A549 (cell line): ENCODE measurements around the gene TFR2. TPM values are rescaled to one million over a fixed set of nuclear protein-coding genes. Genes with fewer than 3 reads are reported as not detected.

Source experiments
- ATAC-seq, 2 experiments: fragments of 200-7000 bp in 1 of 2; fragments of >200 bp in 1 of 2; cut with Nextera tagmentation in 1 of 2; cut with Tn5 transposase in 1 of 2; 3 replicates each; pipeline versions ENCODE4 v1.8.0 to v1.9.1; 2018 to 2020; ENCODE audit warnings: mild to moderate bottlenecking in 1 of 2, moderate library complexity in 1 of 2
- CTCF ChIA-PET: fragments of 300-600 bp; sonication (Branson Sonifier 250); formaldehyde crosslinking; extraction: SDS; loops from one replicate; lab custom pipeline; 2021; ENCODE audit warnings: antibody characterized with exemption, inconsistent platforms; lab: Yijun Ruan, JAX
- POLR2A ChIA-PET: fragments of 350-600 bp; formaldehyde crosslinking; extraction: SDS; loops from one replicate; lab custom pipeline; 2021; ENCODE audit warnings: antibody characterized with exemption, inconsistent platforms; lab: Yijun Ruan, JAX
- DNase-seq, 2 experiments: peaks; one replicate each; pipeline versions ENCODE4 v3.0.0 to v3.0.0-alpha.2; 2011 to 2016; ENCODE audit warnings: low read depth in 1 of 2, low spot score in 1 of 2
- FAIRE-seq: peaks from 2 replicates; lab custom pipeline; 2011; peaks lifted over from hg19 to GRCh38; lab: Jason Lieb, UNC
- H3K27ac ChIP-seq, 2 experiments: fragments of >200 bp; sonication (Bioruptor Twin); formaldehyde crosslinking; 3 replicates each; pipeline ENCODE4 v1.5.1; 2016 to 2017
- H3K4me1 ChIP-seq: fragments of >200 bp; sonication (Bioruptor Twin); formaldehyde crosslinking; 3 replicates; pipeline ENCODE4 v1.6.1; 2016
- H3K4me2 ChIP-seq: fragments of >200 bp; sonication (Bioruptor Twin); formaldehyde crosslinking; 3 replicates; pipeline ENCODE4 v1.6.1; 2016
- H3K4me3 ChIP-seq: fragments of >200 bp; sonication (Bioruptor Twin); formaldehyde crosslinking; 3 replicates; pipeline ENCODE4 v1.5.1; 2016
- H3K9me3 ChIP-seq: fragments of >200 bp; sonication (Bioruptor Twin); formaldehyde crosslinking; 3 replicates; pipeline ENCODE4 v1.6.1; 2016
- ATOH8 ChIP-seq: fragments of 250-450 bp; sonication (Bioruptor Pico); IDR thresholded peaks from 2 replicates; pipeline ENCODE4 v1.5.0; 2020; ENCODE audit warnings: low read depth, mild to moderate bottlenecking, moderate library complexity
- CBX8 ChIP-seq: fragments of 200-600 bp; sonication (generic); IDR thresholded peaks from 2 replicates; pipeline ENCODE4 v1.6.1; 2016
- CEBPB ChIP-seq, 2 experiments: fragments of >200 bp in 1 of 2; sonication (Bioruptor Twin) in 1 of 2; formaldehyde crosslinking in 1 of 2; IDR thresholded peaks; 2 replicates each; pipeline ENCODE4 v1.6.1; 2012 to 2016
- CHD2 ChIP-seq: fragments of 150-350 bp; IDR thresholded peaks from 2 replicates; pipeline ENCODE4 v1.6.1; 2014; ENCODE audit warnings: low read length; ENCODE audit not compliant: partially characterized antibody
- CHD4 ChIP-seq: fragments of 200-600 bp; sonication (generic); IDR thresholded peaks from 2 replicates; pipeline ENCODE4 v1.6.1; 2016; ENCODE audit warnings: antibody characterized with exemption, mild to moderate bottlenecking, borderline replicate concordance
- EHMT2 ChIP-seq: fragments of 200-600 bp; sonication (generic); IDR thresholded peaks from 2 replicates; pipeline ENCODE4 v1.6.1; 2016; ENCODE audit warnings: antibody characterized with exemption, low read depth, mild to moderate bottlenecking, moderate library complexity
- EP300 ChIP-seq, 2 experiments: fragments of >200 bp; sonication (Bioruptor Twin); formaldehyde crosslinking; IDR thresholded peaks; 2 replicates in 1 of 2; 3 replicates in 1 of 2; pipeline ENCODE4 v1.6.1; 2016 to 2017
- ESRRA ChIP-seq: fragments of 150-350 bp; IDR thresholded peaks from 2 replicates; pipeline ENCODE4 v1.6.1; 2014; ENCODE audit warnings: mild to moderate bottlenecking, low read length, borderline replicate concordance
- FOSB ChIP-seq: fragments of 250-450 bp; sonication (Bioruptor Pico); IDR thresholded peaks from 2 replicates; pipeline ENCODE4 v1.5.0; 2020; ENCODE audit warnings: mild to moderate bottlenecking, moderate library complexity
- GATA3 ChIP-seq: IDR thresholded peaks from 2 replicates; pipeline ENCODE4 v1.6.1; 2012; ENCODE audit warnings: borderline replicate concordance
- HDAC2 ChIP-seq: fragments of 200-600 bp; sonication (generic); IDR thresholded peaks from 2 replicates; pipeline ENCODE4 v1.6.1; 2016
- HMGXB4 ChIP-seq: fragments of 250-450 bp; sonication (Bioruptor Pico); IDR thresholded peaks from 2 replicates; pipeline ENCODE4 v1.5.0; 2021; ENCODE audit warnings: mild to moderate bottlenecking, moderate library complexity, borderline replicate concordance
- HOXA7 ChIP-seq: fragments of 250-450 bp; sonication (Bioruptor Pico); IDR thresholded peaks from 2 replicates; pipeline ENCODE4 v1.5.0; 2020; ENCODE audit warnings: mild to moderate bottlenecking, moderate library complexity
- HOXB13 ChIP-seq: fragments of 250-450 bp; sonication (Bioruptor Pico); IDR thresholded peaks from 2 replicates; pipeline ENCODE4 v1.5.0; 2020; ENCODE audit warnings: low read depth, mild to moderate bottlenecking, moderate library complexity
- MAFK ChIP-seq: fragments of 450-650 bp; IDR thresholded peaks from 2 replicates; pipeline ENCODE4 v1.6.1; 2014; ENCODE audit not compliant: partially characterized antibody
- MAZ ChIP-seq: fragments of 150-350 bp; IDR thresholded peaks from 2 replicates; pipeline ENCODE4 v1.6.1; 2014; ENCODE audit warnings: antibody characterized with exemption, low read depth, low read length, borderline replicate concordance
- NR3C1 ChIP-seq: fragments of >200 bp; sonication (Bioruptor Twin); formaldehyde crosslinking; IDR thresholded peaks from 3 replicates; pipeline ENCODE4 v1.6.1; 2017
- PBX3 ChIP-seq: IDR thresholded peaks from 2 replicates; pipeline ENCODE4 v1.6.1; 2012
- POLR2AphosphoS2 ChIP-seq: conservative IDR thresholded peaks from 2 replicates; pipeline ENCODE4 v1.6.1; 2012; ENCODE audit warnings: low read length, improper control_type of control experiment, inconsistent platforms
- RAD21 ChIP-seq, 2 experiments: fragments of >200 bp in 1 of 2; sonication (Bioruptor Twin) in 1 of 2; formaldehyde crosslinking in 1 of 2; IDR thresholded peaks in 1 of 2; conservative IDR thresholded peaks in 1 of 2; 2 replicates in 1 of 2; 3 replicates in 1 of 2; pipeline ENCODE4 v1.6.1; 2012 to 2018; ENCODE audit warnings: inconsistent platforms in 1 of 2
- RARB ChIP-seq: fragments of 250-450 bp; sonication (Bioruptor Pico); IDR thresholded peaks from 2 replicates; pipeline ENCODE4 v1.8.0; 2021; ENCODE audit warnings: mild to moderate bottlenecking, moderate library complexity
- RCOR1 ChIP-seq: fragments of 150-350 bp; IDR thresholded peaks from 2 replicates; pipeline ENCODE4 v1.6.1; 2014; ENCODE audit warnings: antibody characterized with exemption, low read length, low read depth
- RNF2 ChIP-seq: fragments of 200-600 bp; sonication (generic); IDR thresholded peaks from 2 replicates; pipeline ENCODE4 v1.6.1; 2016; ENCODE audit warnings: low read depth, mild to moderate bottlenecking, antibody characterized with exemption, moderate library complexity, borderline replicate concordance
- SREBF2 ChIP-seq: fragments of 450-650 bp; IDR thresholded peaks from 2 replicates; pipeline ENCODE4 v1.6.1; 2014; ENCODE audit warnings: mild to moderate bottlenecking, moderate library complexity
- TFCP2L1 ChIP-seq: fragments of 250-450 bp; sonication (Bioruptor Pico); IDR thresholded peaks from 2 replicates; pipeline ENCODE4 v1.5.0; 2021; ENCODE audit warnings: mild to moderate bottlenecking
- TP53 ChIP-seq: fragments of 250-450 bp; sonication (Bioruptor Pico); IDR thresholded peaks from 2 replicates; pipeline ENCODE4 v1.5.0; 2021; ENCODE audit warnings: mild to moderate bottlenecking, moderate library complexity
- ZSCAN20 ChIP-seq: fragments of 250-450 bp; sonication (Bioruptor Pico); IDR thresholded peaks from 2 replicates; pipeline ENCODE4 v1.8.0; 2022; ENCODE audit warnings: mild to moderate bottlenecking, moderate library complexity
- WGBS: methylation state at CpG from one replicate; pipeline ENCODE4 v1.1.6; 2017; ENCODE audit errors: missing lambda C conversion rate; 5-methylcytosine and 5-hydroxymethylcytosine counted together
- polyA plus RNA-seq, 4 experiments: library from polyadenylated mRNA; depleted of rRNA in 3 of 4; stranded (reverse); fragments of >200 nt; fragmentation: RNase III in 1 of 4; extraction: RNeasy Plus Mini Kit Qiagen cat#74134 plus additional on column Dnase treatment in 1 of 4; gene quantifications; 2 replicates in 3 of 4; 3 replicates in 1 of 4; pipeline ENCODE4 v1.2.3, GENCODE V29; 2011 to 2017

Gene TFR2
- polyA plus RNA-seq, 2 of the 4 experiments (the other 2 are of a cell fraction) = 1.1 to 2.5 TPM

GRCh38 chr7:100686822-100687211 is 45.5 kb upstream of the TFR2 start:
- Histone ChIP-seq H3K4me3 (no peak overlapping the region), H3K9me3 (no peaks in the 10 kb centered on the region), H3K27ac (no peak overlapping the region), H3K4me1 (peaks cover 13% of the 10 kb centered on the region), H3K4me2 (no peak overlapping the region)
- 87% methylated on average over 17 of the region's 17 CpGs for WGBS
- FAIRE-seq = no peak
- ChIA-PET POLR2A (no interaction called here), CTCF (interaction anchor here (1.1 to 7.0 kb wide), 2 partner anchors 10 to 14 kb away, joined by 4 to 72 read pairs; no protein-coding TSS in a partner anchor)
- no peak for DNase-seq
- no peak for ATAC-seq
- TF ChIP-seq EP300 (IDR thresholded peaks at IDR 0.05) = no peak
- TF ChIP-seq GATA3 = no peak
- no peak for TF ChIP-seq HMGXB4 (CRISPR knock-in tag)
- TF ChIP-seq POLR2AphosphoS2 = no peak
- TF ChIP-seq ZSCAN20 (CRISPR knock-in tag) = no peak

GRCh38 chr7:100686201-100686821 is 45.0 kb upstream of the TFR2 start:
- FAIRE-seq (no peak), ATAC-seq (no peak), DNase-seq (no peak)
- H3K27ac ChIP-seq = no peak overlapping the region
- POLR2A ChIA-PET = no interaction called here
- CTCF ChIA-PET = interaction anchor here (1.1 to 1.5 kb wide), 2 partner anchors 13 to 218 kb away, joined by 4 to 5 read pairs; no protein-coding TSS in a partner anchor
- peaks cover 10% of the 10 kb centered on the region for H3K4me1 ChIP-seq
- no peak overlapping the region for H3K4me3 ChIP-seq
- no peak overlapping the region for H3K4me2 ChIP-seq
- WGBS = 92% methylated on average over 28 of the region's 33 CpGs
- TF ChIP-seq HOXB13 (CRISPR knock-in tag) = no peak
- no peak for TF ChIP-seq POLR2AphosphoS2
- no peak for TF ChIP-seq NR3C1
- no peak for TF ChIP-seq ATOH8 (CRISPR knock-in tag)
- no peak for TF ChIP-seq PBX3
- no peak for TF ChIP-seq SREBF2
- TF ChIP-seq HDAC2 = no peak
- no peak for TF ChIP-seq HOXA7 (CRISPR knock-in tag)
- no peak for TF ChIP-seq TP53
- TF ChIP-seq CHD2 = no peak
- no peaks in the 10 kb centered on the region for H3K9me3 ChIP-seq

- no peak overlapping the region for H3K27ac ChIP-seq
- peaks cover 8% of the 10 kb centered on the region; the same call in 2 of the 3 replicates for H3K4me1 ChIP-seq
- ChIA-PET POLR2A (no interaction called here), CTCF (interaction anchor here (0.8 to 4.1 kb wide), 7 partner anchors 7 to 217 kb away, joined by 3 to 54 read pairs (median 5); partner anchors contain the start of gene GIGYF1)
- FAIRE-seq = no peak
- H3K4me2 ChIP-seq = no peak overlapping the region
- TF ChIP-seq TFCP2L1 (no peak), CBX8 (no peak), CHD4 (no peak), SREBF2 (no peak), RCOR1 (no peak), EHMT2 (no peak), FOSB (no peak), RAD21 (conservative IDR thresholded peaks at IDR 0.05 in 1 of 2, IDR thresholded peaks at IDR 0.05 in 1 of 2) (no peak), ESRRA (no peak), RARB (CRISPR knock-in tag) (no peak), PBX3 (no peak), MAFK (no peak), ZSCAN20 (CRISPR knock-in tag) (no peak), MAZ (no peak), RNF2 (no peak), CEBPB (IDR thresholded peaks at IDR 0.05) (no peak)
- no peaks in the 10 kb centered on the region for H3K9me3 ChIP-seq
- WGBS = 85% methylated on average over 10 of the region's 17 CpGs
- ATAC-seq = no peak
- DNase-seq = no peak
- no peak overlapping the region for H3K4me3 ChIP-seq
These were observed 44.3 kb upstream of the TFR2 start for GRCh38 chr7:100685631-100686145.
